ENCODE data around the gene TRAPPC2. TPM values are rescaled to one million over a fixed set of nuclear protein-coding genes. Genes with fewer than 3 reads are reported as not detected.

Gene TRAPPC2
- total and polyA plus RNA-seq, 4 donors = 3.1 to 12.3 (median 8.8) TPM

DNA sequence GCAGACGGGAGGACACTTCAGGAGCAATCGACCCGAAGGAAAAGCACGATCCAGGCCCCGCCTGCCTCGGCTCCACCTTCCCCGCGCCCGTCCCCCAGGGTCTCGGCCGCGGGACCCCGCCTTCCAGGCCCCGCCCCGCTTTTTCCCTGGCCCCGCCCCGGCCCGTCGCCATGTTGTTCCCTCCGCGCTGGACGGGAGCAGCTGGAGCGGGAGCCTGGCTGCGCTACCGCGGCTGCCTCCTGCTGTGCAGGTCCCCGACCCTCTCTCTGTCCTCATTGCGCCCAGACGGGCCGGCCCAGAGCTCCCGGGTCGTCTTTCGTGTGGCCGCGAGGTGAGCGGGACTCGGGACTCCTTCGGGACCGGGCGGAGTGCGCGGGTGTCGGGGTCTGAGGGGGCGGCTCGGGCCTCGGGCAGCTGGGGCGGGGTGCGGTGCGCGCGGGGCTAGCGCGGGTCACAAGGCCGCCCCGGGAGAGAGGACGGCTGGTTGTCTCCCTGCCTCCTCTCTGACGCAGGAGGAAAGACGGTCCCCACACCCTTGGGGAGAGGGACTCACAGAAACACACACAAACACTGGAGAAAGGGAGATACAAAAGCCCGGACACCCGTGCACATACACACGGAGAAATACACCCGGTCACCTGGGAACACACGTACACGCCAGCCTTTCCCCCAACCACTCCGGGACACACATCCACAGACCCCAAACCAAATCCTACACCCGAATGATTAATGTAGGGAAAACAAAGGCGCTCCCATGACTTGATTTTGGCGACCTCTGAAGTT lies 45.3 kb downstream of the TRAPPC2 start, which contains the start of gene RAB9A (continued):
- TF ChIP-seq, protein P1, sequence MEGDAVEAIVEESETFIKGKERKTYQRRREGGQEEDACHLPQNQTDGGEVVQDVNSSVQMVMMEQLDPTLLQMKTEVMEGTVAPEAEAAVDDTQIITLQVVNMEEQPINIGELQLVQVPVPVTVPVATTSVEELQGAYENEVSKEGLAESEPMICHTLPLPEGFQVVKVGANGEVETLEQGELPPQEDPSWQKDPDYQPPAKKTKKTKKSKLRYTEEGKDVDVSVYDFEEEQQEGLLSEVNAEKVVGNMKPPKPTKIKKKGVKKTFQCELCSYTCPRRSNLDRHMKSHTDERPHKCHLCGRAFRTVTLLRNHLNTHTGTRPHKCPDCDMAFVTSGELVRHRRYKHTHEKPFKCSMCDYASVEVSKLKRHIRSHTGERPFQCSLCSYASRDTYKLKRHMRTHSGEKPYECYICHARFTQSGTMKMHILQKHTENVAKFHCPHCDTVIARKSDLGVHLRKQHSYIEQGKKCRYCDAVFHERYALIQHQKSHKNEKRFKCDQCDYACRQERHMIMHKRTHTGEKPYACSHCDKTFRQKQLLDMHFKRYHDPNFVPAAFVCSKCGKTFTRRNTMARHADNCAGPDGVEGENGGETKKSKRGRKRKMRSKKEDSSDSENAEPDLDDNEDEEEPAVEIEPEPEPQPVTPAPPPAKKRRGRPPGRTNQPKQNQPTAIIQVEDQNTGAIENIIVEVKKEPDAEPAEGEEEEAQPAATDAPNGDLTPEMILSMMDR (IDR thresholded peaks at IDR 0.05; ENCODE audit: low read depth, low read length, missing input control) = no peak
- TF ChIP-seq SP1 (IDR thresholded peaks at IDR 0.05) (no peak), NR2F2 (IDR thresholded peaks at IDR 0.05) (no peak)

DNA sequence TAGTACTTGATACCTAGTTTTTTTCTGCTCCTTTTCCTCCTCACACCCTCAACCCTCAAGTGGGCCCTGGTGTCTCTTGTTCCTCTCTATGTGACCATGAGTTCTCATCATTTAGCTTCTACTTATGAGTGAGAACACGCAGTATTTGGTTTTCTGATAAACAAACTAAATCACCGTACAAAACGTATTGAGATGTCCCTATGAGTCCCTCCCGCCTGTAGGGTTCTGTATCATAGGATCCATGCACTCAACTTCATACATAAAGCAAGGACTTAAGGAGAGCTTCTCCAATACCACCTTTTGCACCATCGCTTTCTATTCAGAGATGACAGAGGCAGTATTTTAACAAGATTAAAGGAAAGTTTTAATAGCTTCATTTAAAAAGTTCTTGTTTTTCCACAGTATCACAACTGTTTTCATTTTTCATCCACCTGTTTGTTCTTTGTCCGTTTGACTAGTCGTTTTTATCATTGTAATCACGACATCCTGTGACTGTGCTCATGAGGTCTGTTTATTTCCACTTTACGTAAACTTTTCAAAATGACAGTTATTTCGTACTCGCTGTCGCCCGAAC lies 45.9 kb downstream of the TRAPPC2 start:
- DNase-seq (ENCODE audit: low spot score) = no peak
- 12% methylated on average over 13 of the region's 13 CpGs for WGBS
- Histone ChIP-seq H3K27ac (ENCODE audit: low read depth in 1 of 2, low read length in 2 of 2) (peak overlapping the region; percentile 87 to 95), H3K36me3 (ENCODE audit: control insufficient read depth in 4 of 4, insufficient read depth in 3 of 4, low read depth in 1 of 4, low read length in 3 of 4) (no peaks in the 10 kb centered on the region), H3K4me1 (ENCODE audit: control insufficient read depth in 4 of 4, insufficient read depth in 4 of 4, low read length in 3 of 4) (peaks cover 7 to 19% (median 14%) of the 10 kb centered on the region in 4 donors), H3K9ac (ENCODE audit: low read depth in 1 of 2, low read length in 2 of 2) (peak overlapping the region in 1 of 2 donors; percentile 74), H3K9me3 (ENCODE audit: control insufficient read depth in 4 of 4, low read length in 3 of 4) (no peaks in the 10 kb centered on the region), H3K4me3 (ENCODE audit: low read depth in 1 of 3, low read length in 3 of 3) (peak overlapping the region; percentile 42 to 84 (median 70)), H3K27me3 (ENCODE audit: control insufficient read depth in 4 of 4, insufficient read depth in 4 of 4, low read length in 3 of 4) (no peaks in the 10 kb centered on the region)
- no peak for TF ChIP-seq FOXA2 (IDR thresholded peaks at IDR 0.05)

DNA sequence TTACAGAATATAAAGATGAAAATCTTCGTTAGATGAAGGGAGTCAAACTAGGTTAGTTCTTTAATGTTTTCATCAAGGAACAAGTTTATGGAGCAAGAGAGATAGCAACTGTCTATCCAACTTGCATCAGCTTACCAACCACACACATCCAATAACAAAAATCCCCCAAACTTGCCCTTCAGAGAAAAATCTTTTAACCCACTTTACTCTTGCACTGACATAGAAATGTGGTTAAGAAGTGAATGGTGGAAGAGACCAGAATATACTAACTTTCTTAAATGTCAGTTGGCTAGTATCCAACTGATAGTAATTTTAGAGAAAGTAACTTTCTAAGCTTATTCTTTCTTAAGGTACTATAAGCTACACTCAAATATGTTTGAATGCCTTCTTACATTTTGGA lies 47.2 kb downstream of the TRAPPC2 start:
- H3K4me1 ChIP-seq (ENCODE audit: control insufficient read depth in 4 of 4, insufficient read depth in 4 of 4, low read length in 3 of 4) = peaks cover 3 to 14% (median 6%) of the 10 kb centered on the region in 4 donors
- no peak for TF ChIP-seq HNF4A (conservative IDR thresholded peaks at IDR 0.05)
- TF ChIP-seq EGR1 (IDR thresholded peaks at IDR 0.05; ENCODE audit: low read depth in 2 of 2) = no peak
- TF ChIP-seq, protein P2, sequence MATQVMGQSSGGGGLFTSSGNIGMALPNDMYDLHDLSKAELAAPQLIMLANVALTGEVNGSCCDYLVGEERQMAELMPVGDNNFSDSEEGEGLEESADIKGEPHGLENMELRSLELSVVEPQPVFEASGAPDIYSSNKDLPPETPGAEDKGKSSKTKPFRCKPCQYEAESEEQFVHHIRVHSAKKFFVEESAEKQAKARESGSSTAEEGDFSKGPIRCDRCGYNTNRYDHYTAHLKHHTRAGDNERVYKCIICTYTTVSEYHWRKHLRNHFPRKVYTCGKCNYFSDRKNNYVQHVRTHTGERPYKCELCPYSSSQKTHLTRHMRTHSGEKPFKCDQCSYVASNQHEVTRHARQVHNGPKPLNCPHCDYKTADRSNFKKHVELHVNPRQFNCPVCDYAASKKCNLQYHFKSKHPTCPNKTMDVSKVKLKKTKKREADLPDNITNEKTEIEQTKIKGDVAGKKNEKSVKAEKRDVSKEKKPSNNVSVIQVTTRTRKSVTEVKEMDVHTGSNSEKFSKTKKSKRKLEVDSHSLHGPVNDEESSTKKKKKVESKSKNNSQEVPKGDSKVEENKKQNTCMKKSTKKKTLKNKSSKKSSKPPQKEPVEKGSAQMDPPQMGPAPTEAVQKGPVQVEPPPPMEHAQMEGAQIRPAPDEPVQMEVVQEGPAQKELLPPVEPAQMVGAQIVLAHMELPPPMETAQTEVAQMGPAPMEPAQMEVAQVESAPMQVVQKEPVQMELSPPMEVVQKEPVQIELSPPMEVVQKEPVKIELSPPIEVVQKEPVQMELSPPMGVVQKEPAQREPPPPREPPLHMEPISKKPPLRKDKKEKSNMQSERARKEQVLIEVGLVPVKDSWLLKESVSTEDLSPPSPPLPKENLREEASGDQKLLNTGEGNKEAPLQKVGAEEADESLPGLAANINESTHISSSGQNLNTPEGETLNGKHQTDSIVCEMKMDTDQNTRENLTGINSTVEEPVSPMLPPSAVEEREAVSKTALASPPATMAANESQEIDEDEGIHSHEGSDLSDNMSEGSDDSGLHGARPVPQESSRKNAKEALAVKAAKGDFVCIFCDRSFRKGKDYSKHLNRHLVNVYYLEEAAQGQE (IDR thresholded peaks at IDR 0.05) = no peak
- no peak for TF ChIP-seq YY1 (IDR thresholded peaks at IDR 0.05)
- no peak for TF ChIP-seq SP1 (IDR thresholded peaks at IDR 0.05)
- TF ChIP-seq, protein P1 (IDR thresholded peaks at IDR 0.05; ENCODE audit: low read depth, low read length, missing input control) = no peak
- TF ChIP-seq TAF1 (conservative IDR thresholded peaks at IDR 0.05) = no peak
- no peak for TF ChIP-seq GABPA (IDR thresholded peaks at IDR 0.05 in 1 of 2, conservative IDR thresholded peaks at IDR 0.05 in 1 of 2)
- no peaks in the 10 kb centered on the region for H3K27me3 ChIP-seq (ENCODE audit: control insufficient read depth in 4 of 4, insufficient read depth in 4 of 4, low read length in 3 of 4)
- WGBS = 89% methylated on average over 1 of the region's 1 CpG
- no peak overlapping the region for H3K9ac ChIP-seq (ENCODE audit: low read depth in 1 of 2, low read length in 2 of 2)
- no peak overlapping the region for H3K4me3 ChIP-seq (ENCODE audit: low read depth in 1 of 3, low read length in 3 of 3)
- no peaks in the 10 kb centered on the region for H3K9me3 ChIP-seq (ENCODE audit: control insufficient read depth in 4 of 4, low read length in 3 of 4)
- H3K36me3 ChIP-seq (ENCODE audit: control insufficient read depth in 4 of 4, insufficient read depth in 3 of 4, low read depth in 1 of 4, low read length in 3 of 4) = no peaks in the 10 kb centered on the region
- no peak overlapping the region for H3K27ac ChIP-seq (ENCODE audit: low read depth in 1 of 2, low read length in 2 of 2)
- DNase-seq (ENCODE audit: low spot score) = no peak
